Fibroblast of lung (primary cell): Measurements from ENCODE around the gene FHAD1. TPM values are rescaled to one million over a fixed set of nuclear protein-coding genes. Genes with fewer than 3 reads are reported as not detected.

Experiments used
- DNase-seq, 2 donors: peaks; one replicate each; pipeline versions ENCODE4 v3.0.0 to v3.0.0-alpha.2; 2010; ENCODE audit warnings: low read depth in 2 of 2
- H2AFZ ChIP-seq: 2 replicates; pipeline ENCODE4 v1.5.1; 2012; ENCODE audit warnings: low read length, control low read depth, inconsistent platforms
- H3K27ac ChIP-seq: 2 replicates; pipeline ENCODE4 v1.5.1; 2011; ENCODE audit warnings: low read length, control low read depth; ENCODE audit not compliant: insufficient read depth
- H3K27me3 ChIP-seq: 2 replicates; pipeline ENCODE4 v1.5.1; 2011; ENCODE audit warnings: mild to moderate bottlenecking, low read length; ENCODE audit not compliant: control insufficient read depth, insufficient read depth
- H3K36me3 ChIP-seq: 2 replicates; pipeline ENCODE4 v1.5.1; 2011; ENCODE audit warnings: low read length; ENCODE audit not compliant: control insufficient read depth, insufficient read depth
- H3K4me1 ChIP-seq: 2 replicates; pipeline ENCODE4 v1.5.1; 2011; ENCODE audit warnings: low read length; ENCODE audit not compliant: control insufficient read depth, insufficient read depth; ENCODE audit errors: extremely low read depth
- H3K4me2 ChIP-seq: 2 replicates; pipeline ENCODE4 v1.5.1; 2011; ENCODE audit warnings: low read length, control low read depth; ENCODE audit not compliant: insufficient read depth; ENCODE audit errors: extremely low read depth
- H3K4me3 ChIP-seq, 4 experiments: fragments of 200-600 bp in 1 of 4; sonication (generic) in 1 of 4; replicated peaks in 1 of 4; 2 replicates each; pipeline ENCODE4 v1.5.1; 2011 to 2016; ENCODE audit warnings: low read length in 4 of 4, low read depth in 3 of 4, mild to moderate bottlenecking in 3 of 4, control low read depth in 2 of 4, inconsistent platforms in 1 of 4, mixed read lengths in 1 of 4; ENCODE audit not compliant: insufficient read depth in 1 of 4; ENCODE audit errors: control extremely low read depth in 1 of 4
- H3K79me2 ChIP-seq: 2 replicates; pipeline ENCODE4 v1.5.1; 2012; ENCODE audit warnings: mild to moderate bottlenecking, low read length, inconsistent platforms; ENCODE audit not compliant: control insufficient read depth, insufficient read depth
- H3K9ac ChIP-seq: 2 replicates; pipeline ENCODE4 v1.5.1; 2011; ENCODE audit warnings: mild to moderate bottlenecking, low read length, control low read depth; ENCODE audit not compliant: insufficient read depth
- H3K9me3 ChIP-seq: 2 replicates; pipeline ENCODE4 v1.5.1; 2012; ENCODE audit warnings: low read depth, low read length; ENCODE audit not compliant: control insufficient read depth, insufficient read depth
- H4K20me1 ChIP-seq: 2 replicates; pipeline ENCODE4 v1.5.1; 2011; ENCODE audit warnings: low read length; ENCODE audit not compliant: control insufficient read depth, insufficient read depth; ENCODE audit errors: extremely low read depth
- CTCF ChIP-seq, 2 donors: IDR thresholded peaks in 1 of 2; conservative IDR thresholded peaks in 1 of 2; 1 replicate in 1 of 2; 2 replicates in 1 of 2; pipeline ENCODE4 v1.5.1; 2011 to 2012; ENCODE audit warnings: low read length in 2 of 2, control low read depth in 1 of 2, inconsistent platforms in 1 of 2, low read depth in 1 of 2, mild to moderate bottlenecking in 1 of 2
- EZH2 ChIP-seq: IDR thresholded peaks from 2 replicates; pipeline ENCODE4 v1.5.1; 2012; ENCODE audit warnings: low read length, control low read depth, mild to moderate bottlenecking; ENCODE audit errors: missing control alignments
- polyA minus RNA-seq: library from RNA; depleted of rRNA, polyadenylated mRNA; stranded (reverse); fragments of >200 nt; gene quantifications from 2 replicates; pipeline ENCODE4 v1.2.3, GENCODE V29; 2011; ENCODE audit warnings: low replicate concordance
- polyA plus RNA-seq, 2 donors: library from polyadenylated mRNA; depleted of rRNA in 1 of 2; stranded (reverse) in 1 of 2; unstranded in 1 of 2; fragments of >200 nt; gene quantifications; 2 replicates each; pipeline ENCODE4 v1.2.1, GENCODE V29; 2011 to 2012; ENCODE audit warnings: missing spikeins in 1 of 2
- total RNA-seq: library from RNA; depleted of rRNA; stranded (reverse); fragments of >200 nt; gene quantifications from 2 replicates; pipeline ENCODE4 v1.2.1, GENCODE V29; 2014

FHAD1 gene
- 0.66 and 0.77 TPM in 2 replicates for total RNA-seq
- polyA plus RNA-seq = 0.09 and 0.37 TPM in 2 replicates
- polyA plus RNA-seq (2012) = 0.19 and 0.37 TPM in 2 replicates
- not detected in 2 replicates for polyA minus RNA-seq

GRCh38 chr1:15246960-15247614, at the start of gene FHAD1:
FHAD1 (plus strand) TSS chr1:15247223; CDS start chr1:15251785, 4,562 bp downstream.
- no peaks in the 10 kb centered on the region for H3K79me2 ChIP-seq
- TF ChIP-seq CTCF (conservative IDR thresholded peaks at IDR 0.05 in 1 of 2, IDR thresholded peaks at IDR 0.05 in 1 of 2; ENCODE audit: low read depth in 1 of 2, low read length in 2 of 2) (no peak), EZH2 (no peak)
- no peaks in the 10 kb centered on the region for H3K9me3 ChIP-seq
- peak within 1 kb of the TSS; percentile 15 to 50 (median 36) for H3K4me3 ChIP-seq
- no peaks in the 10 kb centered on the region for H3K36me3 ChIP-seq
- H3K4me2 ChIP-seq = peak within 1 kb of the TSS; percentile 37
- peaks cover 7% of the 10 kb centered on the region for H3K27me3 ChIP-seq
- H2AFZ ChIP-seq = no peak within 1 kb of the TSS
- DNase-seq = peak; percentile 53 to 67
- no peaks in the 10 kb centered on the region for H4K20me1 ChIP-seq
- peaks cover 10% of the 10 kb centered on the region for H3K4me1 ChIP-seq
- peak within 1 kb of the TSS; percentile 52 for H3K9ac ChIP-seq
- H3K27ac ChIP-seq = no peak within 1 kb of the TSS

- Histone ChIP-seq H3K4me3 (no peak overlapping the region), H3K27me3 (no peaks in the 10 kb centered on the region), H3K79me2 (no peaks in the 10 kb centered on the region), H3K4me1 (peaks cover 18% of the 10 kb centered on the region), H3K27ac (no peak overlapping the region), H3K36me3 (no peaks in the 10 kb centered on the region), H4K20me1 (no peaks in the 10 kb centered on the region), H2AFZ (no peak overlapping the region), H3K9me3 (no peaks in the 10 kb centered on the region), H3K4me2 (no peak overlapping the region), H3K9ac (no peak overlapping the region)
- DNase-seq = no peak
- TF ChIP-seq CTCF (conservative IDR thresholded peaks at IDR 0.05 in 1 of 2, IDR thresholded peaks at IDR 0.05 in 1 of 2; ENCODE audit: low read depth in 1 of 2, low read length in 2 of 2) (no peak), EZH2 (no peak)
These were observed 49.2 kb upstream of the FHAD1 start for GRCh38 chr1:15197591-15198447.

- Histone ChIP-seq H3K9me3 (no peaks in the 10 kb centered on the region), H3K4me1 (peaks cover 18% of the 10 kb centered on the region), H3K9ac (no peak overlapping the region), H3K36me3 (no peaks in the 10 kb centered on the region), H4K20me1 (no peaks in the 10 kb centered on the region), H3K27me3 (no peaks in the 10 kb centered on the region), H3K79me2 (no peaks in the 10 kb centered on the region), H3K4me3 (no peak overlapping the region), H3K27ac (no peak overlapping the region), H2AFZ (no peak overlapping the region), H3K4me2 (no peak overlapping the region)
- no peak for DNase-seq
- TF ChIP-seq EZH2 = no peak
- TF ChIP-seq CTCF (conservative IDR thresholded peaks at IDR 0.05 in 1 of 2, IDR thresholded peaks at IDR 0.05 in 1 of 2; ENCODE audit: low read depth in 1 of 2, low read length in 2 of 2) = no peak
These were observed 48.3 kb upstream of the FHAD1 start for GRCh38 chr1:15198684-15199083.
